Common myeloid progenitor, CD34-positive (primary cell): Measurements from ENCODE around the gene QPRT.
"Not testable (repeated sequence)": the region's sequence is repeated elsewhere in the genome, so short reads cannot be mapped to it uniquely, and the experiment has no call there.

Experiments used
- CTCF ChIA-PET: fragments of 350-600 bp; sonication (Branson Sonifier 250); formaldehyde crosslinking; loops from one replicate; lab custom pipeline; 2021; ENCODE audit warnings: antibody characterized with exemption; lab: Charles Lee
- POLR2A ChIA-PET: fragments of 350-600 bp; sonication (Branson Sonifier 250); formaldehyde crosslinking; loops from one replicate; lab custom pipeline; 2021; ENCODE audit warnings: antibody characterized with exemption; lab: Charles Lee
- DNase-seq, 3 donors: peaks; one replicate each; pipeline versions ENCODE4 v3.0.0 to v3.0.0-alpha.2; 2013
- H3K27ac ChIP-seq, 2 experiments: 1 replicate in 1 of 2; 2 replicates in 1 of 2; pipeline ENCODE4 v1.7.0; 2013; ENCODE audit warnings: inconsistent platforms in 2 of 2, low read length in 2 of 2, mild to moderate bottlenecking in 2 of 2, low read depth in 1 of 2, moderate library complexity in 1 of 2; ENCODE audit not compliant: severe bottlenecking in 2 of 2, insufficient read depth in 1 of 2, poor library complexity in 1 of 2
- H3K27me3 ChIP-seq, 5 experiments: replicated peaks in 2 of 5; 1 replicate in 3 of 5; 2 replicates in 2 of 5; pipeline versions ENCODE4 v1.6.1 to v1.7.0; 2013; ENCODE audit warnings: low read length in 4 of 5, mild to moderate bottlenecking in 2 of 5, moderate library complexity in 2 of 5, inconsistent platforms in 1 of 5; ENCODE audit not compliant: insufficient read depth in 5 of 5, control insufficient read depth in 4 of 5
- H3K36me3 ChIP-seq, 4 experiments: 1 replicate in 2 of 4; 2 replicates in 2 of 4; pipeline versions ENCODE4 v1.6.1 to v1.7.0; 2013; ENCODE audit warnings: low read length in 3 of 4, control low read depth in 1 of 4, mild to moderate bottlenecking in 1 of 4; ENCODE audit not compliant: control insufficient read depth in 4 of 4, insufficient read depth in 4 of 4
- H3K4me1 ChIP-seq, 4 experiments: 1 replicate in 3 of 4; 2 replicates in 1 of 4; pipeline versions ENCODE4 v1.6.1 to v1.7.1; 2013; ENCODE audit warnings: low read length in 3 of 4, mild to moderate bottlenecking in 3 of 4, control low read depth in 1 of 4, inconsistent platforms in 1 of 4, moderate library complexity in 1 of 4; ENCODE audit not compliant: control insufficient read depth in 4 of 4, insufficient read depth in 4 of 4; ENCODE audit errors: control extremely low read depth in 1 of 4
- H3K4me3 ChIP-seq, 7 experiments: 1 replicate in 4 of 7; 2 replicates in 3 of 7; pipeline versions ENCODE4 v1.5.1 to v1.7.0; 2013; ENCODE audit warnings: mild to moderate bottlenecking in 7 of 7, low read length in 6 of 7, moderate library complexity in 6 of 7, inconsistent platforms in 2 of 7, low read depth in 2 of 7, control low read depth in 1 of 7; ENCODE audit not compliant: insufficient read depth in 4 of 7, control insufficient read depth in 1 of 7; ENCODE audit errors: extremely low read depth in 1 of 7
- H3K9me3 ChIP-seq, 5 experiments: 1 replicate in 4 of 5; 2 replicates in 1 of 5; pipeline versions ENCODE4 v1.6.1 to v1.7.1; 2013; ENCODE audit warnings: low read length in 4 of 5, mild to moderate bottlenecking in 2 of 5, inconsistent platforms in 1 of 5, low read depth in 1 of 5, moderate library complexity in 1 of 5; ENCODE audit not compliant: control insufficient read depth in 4 of 5, insufficient read depth in 2 of 5; ENCODE audit errors: control extremely low read depth in 1 of 5
- WGBS: methylation state at CpG from one replicate; pipeline ENCODE4 v1.1.5; 2013; ENCODE audit not compliant: insufficient coverage; 5-methylcytosine and 5-hydroxymethylcytosine counted together

Gene QPRT

GRCh38 chr16:29731768-29732601 lies 53.0 kb downstream of the QPRT start:
- H3K4me3 ChIP-seq, H3K4me1 ChIP-seq, DNase-seq, H3K27me3 ChIP-seq, H3K9me3 ChIP-seq, H3K36me3 ChIP-seq, H3K27ac ChIP-seq: not testable (repeated sequence)
- WGBS: 97% methylated on average over 4 of the region's 13 CpGs
- CTCF ChIA-PET: interaction anchor here (0.7 to 3.6 kb wide), 9 partner anchors 7 to 90 kb away, joined by 3 to 16 read pairs (median 5); partner anchors contain the start of gene KIF22
- POLR2A ChIA-PET: interaction anchor here (0.6 to 1.2 kb wide), 2 partner anchors 14 to 80 kb away, joined by 3 read pairs; partner anchors contain the start of gene C16orf54

GRCh38 chr16:29734786-29735185 lies 55.8 kb downstream of the QPRT start:
- ChIA-PET CTCF (interaction anchor here (1.2 to 2.4 kb wide), 3 partner anchors 11 to 55 kb away, joined by 4 to 11 read pairs (median 7); partner anchors contain the start of gene KIF22), POLR2A (no interaction called here)
- Histone ChIP-seq H3K36me3 (no peaks in the 10 kb centered on the region), H3K27me3 (no peaks in the 10 kb centered on the region), H3K9me3 (peaks cover 0 to 4% (median 0%) of the 10 kb centered on the region in 5 experiments), H3K27ac (no peak overlapping the region), H3K4me1 (peaks cover 0 to 7% (median 3%) of the 10 kb centered on the region in 4 experiments), H3K4me3 (no peak overlapping the region)
- 18% methylated on average over 1 of the region's 1 CpG for WGBS
- DNase-seq: no peak

GRCh38 chr16:29736112-29736511 lies 57.1 kb downstream of the QPRT start:
- 86% methylated on average over 3 of the region's 5 CpGs for WGBS
- H3K27ac ChIP-seq: no peak overlapping the region
- POLR2A ChIA-PET: no interaction called here
- DNase-seq: no peak
- CTCF ChIA-PET: interaction anchor here (1.0 to 2.4 kb wide), 4 partner anchors 8 to 69 kb away, joined by 3 to 11 read pairs (median 6); partner anchors contain the start of gene KIF22
- H3K4me1 ChIP-seq: peaks cover 0 to 14% (median 9%) of the 10 kb centered on the region in 4 experiments
- H3K4me3 ChIP-seq: no peak overlapping the region
- peaks cover 0 to 4% (median 0%) of the 10 kb centered on the region in 5 experiments for H3K9me3 ChIP-seq
- no peaks in the 10 kb centered on the region for H3K27me3 ChIP-seq
- H3K36me3 ChIP-seq: no peaks in the 10 kb centered on the region

- CTCF ChIA-PET: interaction anchor here (1.0 to 1.8 kb wide), 3 partner anchors 9 to 68 kb away, joined by 3 to 7 read pairs (median 4); no protein-coding TSS in a partner anchor
- DNase-seq: no peak
- POLR2A ChIA-PET: no interaction called here
- no peak overlapping the region for H3K4me3 ChIP-seq
- peaks cover 0 to 6% (median 3%) of the 10 kb centered on the region in 4 experiments for H3K36me3 ChIP-seq
- no peak overlapping the region for H3K27ac ChIP-seq
- peaks cover 0 to 4% (median 0%) of the 10 kb centered on the region in 5 experiments for H3K9me3 ChIP-seq
- no peaks in the 10 kb centered on the region for H3K27me3 ChIP-seq
- peaks cover 0 to 21% (median 11%) of the 10 kb centered on the region in 4 experiments for H3K4me1 ChIP-seq
- WGBS: 93% methylated on average over 4 of the region's 6 CpGs
These were observed 57.8 kb downstream of the QPRT start for GRCh38 chr16:29736764-29737163.

GRCh38 chr16:29737713-29738112 lies 58.7 kb downstream of the QPRT start:
- no peak overlapping the region for H3K4me3 ChIP-seq
- ChIA-PET CTCF (interaction anchor here (2.5 kb wide), 1 partner anchor 7 kb away, joined by 16 read pairs; no protein-coding TSS in a partner anchor), POLR2A (interaction anchor here (0.9 kb wide), 1 partner anchor 11 kb away, joined by 4 read pairs; no protein-coding TSS in a partner anchor)
- H3K9me3 ChIP-seq: peaks cover 0 to 4% (median 0%) of the 10 kb centered on the region in 5 experiments
- DNase-seq: no peak
- H3K27me3 ChIP-seq: no peaks in the 10 kb centered on the region
- WGBS: 93% methylated on average over 5 of the region's 5 CpGs
- peaks cover 0 to 15% (median 7%) of the 10 kb centered on the region in 4 experiments for H3K36me3 ChIP-seq
- peaks cover 0 to 22% (median 12%) of the 10 kb centered on the region in 4 experiments for H3K4me1 ChIP-seq
- H3K27ac ChIP-seq: no peak overlapping the region

GRCh38 chr16:29738514-29738913 lies 59.5 kb downstream of the QPRT start:
- peaks cover 0 to 30% (median 16%) of the 10 kb centered on the region in 4 experiments for H3K4me1 ChIP-seq
- WGBS: no CpG with 5 or more reads among the region's 2 CpGs
- POLR2A ChIA-PET: interaction anchor here (0.6 to 0.9 kb wide), 3 partner anchors 12 to 280 kb away, joined by 3 to 4 read pairs (median 4); no protein-coding TSS in a partner anchor
- no peak overlapping the region for H3K4me3 ChIP-seq
- H3K27me3 ChIP-seq: no peaks in the 10 kb centered on the region
- peak in 2 of 3 donors; percentile 52 to 60 for DNase-seq
- peaks cover 0 to 4% (median 0%) of the 10 kb centered on the region in 5 experiments for H3K9me3 ChIP-seq
- CTCF ChIA-PET: interaction anchor here (0.9 to 2.5 kb wide), 10 partner anchors 8 to 65 kb away, joined by 3 to 16 read pairs (median 4); no protein-coding TSS in a partner anchor
- peaks cover 0 to 23% (median 10%) of the 10 kb centered on the region in 4 experiments for H3K36me3 ChIP-seq
- H3K27ac ChIP-seq: no peak overlapping the region
